Thyroid gland (tissue), 4 donors: ENCODE data around the gene INPP5D. TPM values are rescaled to one million over a fixed set of nuclear protein-coding genes. Genes with fewer than 3 reads are reported as not detected.
"Not testable (repeated sequence)": the region's sequence is repeated elsewhere in the genome, so short reads cannot be mapped to it uniquely, and the experiment has no call there.

ENCODE experiments used
- DNase-seq, 2 donors: peaks; one replicate each; pipeline ENCODE4 v3.0.0-alpha.2; 2019
- H3K27ac ChIP-seq, 3 donors: fragments of 200-600 bp; sonication (generic); 1 replicate in 2 of 3; 2 replicates in 1 of 3; pipeline ENCODE4 v1.5.1; 2016 to 2019; ENCODE audit warnings: mild to moderate bottlenecking in 1 of 3, moderate library complexity in 1 of 3
- H3K27me3 ChIP-seq: fragments of 200-600 bp; sonication (generic); one replicate; pipeline ENCODE4 v1.5.1; 2019
- H3K36me3 ChIP-seq, 2 donors: fragments of 200-600 bp; sonication (generic); one replicate each; pipeline ENCODE4 v1.5.1; 2016 to 2019
- H3K4me1 ChIP-seq, 2 donors: fragments of 200-600 bp; sonication (generic); one replicate each; pipeline ENCODE4 v1.5.1; 2017 to 2019
- H3K4me3 ChIP-seq, 3 donors: fragments of 200-600 bp; sonication (generic); replicated peaks in 1 of 3; 1 replicate in 2 of 3; 2 replicates in 1 of 3; pipeline ENCODE4 v1.5.1; 2016; ENCODE audit warnings: mild to moderate bottlenecking in 1 of 3
- H3K9me3 ChIP-seq: fragments of 200-600 bp; sonication (generic); one replicate; pipeline ENCODE4 v1.5.1; 2017
- POLR2A ChIP-seq, 2 donors: fragments of 450-650 bp; IDR thresholded peaks; one replicate each; pipeline ENCODE4 v1.6.1; 2017; ENCODE audit warnings: antibody characterized with exemption in 2 of 2, mild to moderate bottlenecking in 2 of 2, moderate library complexity in 1 of 2
- WGBS, 2 donors: methylation state at CpG; one replicate each; pipeline ENCODE4 v1.1.5; 2017; 5-methylcytosine and 5-hydroxymethylcytosine counted together
- intact Hi-C: fragments of 100-400 bp; cut with DNase I; formaldehyde crosslinking; loops from one replicate; pipeline ENCODE4 v1.15.1; 2023
- total RNA-seq, 4 donors: library from RNA; depleted of rRNA; stranded (reverse); fragments of >200 nt; gene quantifications; one replicate each; pipeline ENCODE4 v1.2.3, GENCODE V29; 2016
- TF ChIP-seq, protein P1 (sequence below), 6 experiments: fragments of 200-600 bp in 3 of 6; fragments of 450-650 bp in 3 of 6; sonication (generic) in 3 of 6; IDR thresholded peaks; one replicate each; pipeline ENCODE4 v1.5.1; 2016 to 2019; ENCODE audit warnings: antibody characterized with exemption in 6 of 6, mild to moderate bottlenecking in 2 of 6, inconsistent platforms in 1 of 6, moderate library complexity in 1 of 6

Gene INPP5D
- total RNA-seq, 4 donors from 2014 or later = 7.1 to 13.4 (median 10.5) TPM

DNA sequence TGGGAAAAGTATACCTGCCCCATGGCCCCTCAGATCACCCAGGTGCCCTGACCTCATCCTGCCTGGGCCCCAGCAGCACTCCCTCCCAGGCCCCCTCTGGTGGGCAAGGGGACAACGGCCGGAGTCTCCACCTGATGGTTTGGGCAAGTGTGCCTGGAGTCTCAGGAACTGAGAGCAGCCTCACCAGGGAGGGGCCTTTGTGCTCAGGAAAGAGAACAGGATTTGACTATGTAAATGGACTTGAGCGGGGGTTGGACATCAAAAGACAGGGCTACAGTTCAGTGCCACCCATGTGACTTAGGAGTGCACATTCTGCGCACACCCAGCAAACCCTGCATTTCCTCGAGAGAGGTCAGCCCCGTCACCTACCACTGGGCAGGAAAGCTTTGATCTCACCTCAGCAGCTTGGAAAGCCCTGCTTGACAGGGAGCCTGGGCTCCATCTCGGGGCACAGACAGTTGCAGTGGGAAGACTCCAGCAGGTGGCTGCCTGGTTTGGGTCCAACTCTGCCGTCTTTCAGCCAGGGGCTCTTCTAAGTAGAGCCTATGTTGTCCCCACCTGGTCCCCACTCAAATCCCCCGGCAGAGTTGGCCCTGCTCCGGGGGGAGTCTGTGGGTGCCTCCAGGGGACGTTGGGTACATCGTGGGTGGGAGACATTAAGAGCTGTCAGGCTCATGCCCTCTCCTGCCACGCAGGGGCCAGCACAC, 3.3 kb downstream of the INPP5D start:
- H3K27ac ChIP-seq = no peak overlapping the region
- no peaks in the 10 kb centered on the region for H3K36me3 ChIP-seq
- TF ChIP-seq POLR2A (IDR thresholded peaks at IDR 0.05) = no peak
- TF ChIP-seq, protein P1, sequence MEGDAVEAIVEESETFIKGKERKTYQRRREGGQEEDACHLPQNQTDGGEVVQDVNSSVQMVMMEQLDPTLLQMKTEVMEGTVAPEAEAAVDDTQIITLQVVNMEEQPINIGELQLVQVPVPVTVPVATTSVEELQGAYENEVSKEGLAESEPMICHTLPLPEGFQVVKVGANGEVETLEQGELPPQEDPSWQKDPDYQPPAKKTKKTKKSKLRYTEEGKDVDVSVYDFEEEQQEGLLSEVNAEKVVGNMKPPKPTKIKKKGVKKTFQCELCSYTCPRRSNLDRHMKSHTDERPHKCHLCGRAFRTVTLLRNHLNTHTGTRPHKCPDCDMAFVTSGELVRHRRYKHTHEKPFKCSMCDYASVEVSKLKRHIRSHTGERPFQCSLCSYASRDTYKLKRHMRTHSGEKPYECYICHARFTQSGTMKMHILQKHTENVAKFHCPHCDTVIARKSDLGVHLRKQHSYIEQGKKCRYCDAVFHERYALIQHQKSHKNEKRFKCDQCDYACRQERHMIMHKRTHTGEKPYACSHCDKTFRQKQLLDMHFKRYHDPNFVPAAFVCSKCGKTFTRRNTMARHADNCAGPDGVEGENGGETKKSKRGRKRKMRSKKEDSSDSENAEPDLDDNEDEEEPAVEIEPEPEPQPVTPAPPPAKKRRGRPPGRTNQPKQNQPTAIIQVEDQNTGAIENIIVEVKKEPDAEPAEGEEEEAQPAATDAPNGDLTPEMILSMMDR (IDR thresholded peaks at IDR 0.05) = no peak
- peaks cover 0 to 4% of the 10 kb centered on the region in 2 donors for H3K4me1 ChIP-seq
- DNase-seq = no peak
- H3K9me3 ChIP-seq = no peaks in the 10 kb centered on the region
- H3K4me3 ChIP-seq = no peak overlapping the region
- 75 to 76% methylated on average over 3 to 11 of the region's 13 CpGs for WGBS, 2 donors
- intact Hi-C loops = no loop called here
- no peaks in the 10 kb centered on the region for H3K27me3 ChIP-seq

DNA sequence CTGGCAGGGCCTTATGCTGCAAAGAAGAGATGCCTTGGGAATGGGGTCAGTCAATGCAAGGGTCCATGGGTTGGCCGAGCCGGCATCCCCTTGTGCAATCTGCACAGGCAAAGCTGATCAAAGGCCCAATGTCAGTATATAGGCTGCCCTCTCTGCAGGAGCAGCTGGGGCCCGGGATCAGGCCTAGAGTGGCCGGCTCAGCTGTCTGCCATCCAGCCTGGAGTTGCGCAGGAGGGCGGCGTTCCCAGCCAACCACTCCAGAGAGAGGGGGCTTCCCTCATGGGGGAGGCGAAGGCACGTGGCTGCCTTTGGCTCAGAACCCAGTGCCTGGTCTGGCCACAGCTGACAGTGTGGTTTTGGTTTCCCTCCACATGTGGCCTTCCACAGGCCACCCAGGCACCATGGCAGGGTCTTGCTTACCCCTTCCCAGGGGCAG, 3.9 kb downstream of the INPP5D start:
- H3K27me3 ChIP-seq = no peaks in the 10 kb centered on the region
- TF ChIP-seq, protein P1 (IDR thresholded peaks at IDR 0.05) = no peak
- no peak for TF ChIP-seq POLR2A (IDR thresholded peaks at IDR 0.05)
- DNase-seq = no peak
- no peak overlapping the region for H3K4me3 ChIP-seq
- intact Hi-C loops = no loop called here
- no peaks in the 10 kb centered on the region for H3K9me3 ChIP-seq
- H3K4me1 ChIP-seq = peaks cover 0 to 4% of the 10 kb centered on the region in 2 donors
- 80 to 90% methylated on average over 1 to 2 of the region's 9 CpGs for WGBS, 2 donors
- no peak overlapping the region for H3K27ac ChIP-seq
- no peaks in the 10 kb centered on the region for H3K36me3 ChIP-seq

DNA sequence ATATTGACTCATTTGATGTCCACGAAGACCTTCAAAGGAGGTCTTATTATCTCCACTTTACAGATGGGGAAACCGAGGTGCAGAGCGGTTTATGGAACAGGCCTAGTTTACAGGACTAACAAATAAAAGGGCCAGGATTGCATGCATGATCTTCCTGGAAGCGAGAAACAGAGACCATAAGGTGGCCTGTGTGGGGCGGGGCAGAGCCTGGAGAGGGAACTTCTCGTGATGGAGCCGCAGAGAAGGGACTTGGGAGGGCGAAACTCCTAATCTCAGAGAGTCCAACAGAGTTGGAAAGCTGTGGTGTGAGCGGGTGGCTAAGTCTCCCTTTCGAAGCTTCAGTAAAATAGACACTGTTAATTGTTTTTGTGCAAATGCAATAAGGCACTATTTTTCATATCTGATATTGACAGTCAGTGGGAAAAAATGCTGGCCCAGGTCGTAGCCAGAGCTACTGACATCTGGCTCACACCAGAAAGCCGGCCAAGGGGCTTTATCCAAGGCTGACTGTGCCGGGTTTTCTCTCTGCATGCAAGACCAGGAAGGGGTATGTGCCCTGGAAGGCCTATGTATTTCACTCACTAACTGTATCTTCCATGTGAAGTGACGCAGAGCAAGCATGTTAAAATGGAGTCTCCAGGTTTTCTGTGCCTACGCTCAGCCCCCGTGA, 4.5 kb downstream of the INPP5D start:
- no peak for DNase-seq
- no peaks in the 10 kb centered on the region for H3K36me3 ChIP-seq
- TF ChIP-seq, protein P1 (IDR thresholded peaks at IDR 0.05) = no peak
- TF ChIP-seq POLR2A (IDR thresholded peaks at IDR 0.05) = no peak
- WGBS, 2 donors = 83 to 85% methylated on average over 16 of the region's 16 CpGs
- peaks cover 0 to 2% of the 10 kb centered on the region in 2 donors for H3K4me1 ChIP-seq
- H3K27me3 ChIP-seq = no peaks in the 10 kb centered on the region
- H3K4me3 ChIP-seq = no peak overlapping the region
- no peaks in the 10 kb centered on the region for H3K9me3 ChIP-seq
- intact Hi-C loops = no loop called here
- no peak overlapping the region for H3K27ac ChIP-seq

DNA sequence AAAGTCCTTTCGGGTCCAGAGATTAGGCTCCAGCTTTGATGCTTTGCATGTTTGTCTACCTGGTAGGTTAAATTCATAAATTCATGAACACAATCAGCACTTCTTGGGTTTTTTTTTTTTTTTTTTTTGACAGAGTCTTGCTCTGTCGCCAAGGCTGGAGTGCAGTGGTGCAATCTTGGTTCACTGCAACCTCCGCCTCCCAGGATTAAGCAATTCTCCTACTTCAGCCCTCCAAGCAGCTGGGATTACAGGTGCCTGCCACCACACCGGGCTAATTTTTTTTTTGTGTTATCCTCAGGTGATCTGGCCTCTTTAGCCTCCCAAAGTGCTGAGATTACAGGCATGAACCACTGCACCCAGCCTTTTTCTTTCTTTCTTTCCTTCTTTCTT, 5.1 kb downstream of the INPP5D start:
- 83 to 87% methylated on average over 4 of the region's 4 CpGs for WGBS, 2 donors
- H3K27me3 ChIP-seq, intact Hi-C loops, H3K27ac ChIP-seq, H3K4me3 ChIP-seq, H3K9me3 ChIP-seq, DNase-seq, H3K4me1 ChIP-seq, H3K36me3 ChIP-seq: not testable (repeated sequence)

DNA sequence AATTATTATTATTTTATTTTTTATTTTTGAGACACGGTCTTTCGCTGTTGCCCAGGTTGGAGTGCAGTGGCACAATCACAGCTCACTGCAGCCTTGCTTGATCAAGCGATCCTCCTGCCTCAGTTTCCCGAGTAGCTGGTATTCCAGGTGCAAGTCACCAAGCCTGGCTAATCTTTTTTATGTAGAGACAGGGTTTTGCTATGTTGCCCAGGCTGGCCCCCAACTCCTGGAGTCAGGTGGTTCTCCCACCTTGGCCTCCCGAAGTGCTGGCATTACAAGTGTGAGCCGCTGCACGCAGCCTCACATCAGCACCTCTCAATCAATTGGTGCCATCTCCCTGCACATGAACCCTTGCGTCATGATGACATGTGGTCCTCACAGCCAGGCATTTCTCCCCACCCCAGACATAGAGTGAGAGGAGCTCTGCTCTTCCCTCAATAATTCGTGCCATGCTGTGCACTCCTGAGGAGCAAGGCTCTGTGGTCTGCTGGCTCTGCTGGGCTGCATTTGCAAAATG, 5.9 kb downstream of the INPP5D start:
- intact Hi-C loops = no loop called here

More for the DNA sequence above, 5.9 kb downstream of the INPP5D start:
- no peak overlapping the region for H3K4me3 ChIP-seq
- 95 to 99% methylated on average over 9 of the region's 9 CpGs for whole genome bisulfite sequencing, 2 donors
- H3K27me3 ChIP-seq = no peaks in the 10 kb centered on the region
- no peaks in the 10 kb centered on the region for H3K9me3 ChIP-seq
- no peaks in the 10 kb centered on the region for H3K36me3 ChIP-seq
- no peak for DNase-seq
- H3K4me1 ChIP-seq = no peaks in the 10 kb centered on the region
- no peak overlapping the region for H3K27ac ChIP-seq
- TF ChIP-seq, protein P1 (IDR thresholded peaks at IDR 0.05) = no peak
- TF ChIP-seq POLR2A (IDR thresholded peaks at IDR 0.05) = no peak
